Activated CD4-positive, alpha-beta T cell treated with anti-CD3 and anti-CD28 coated beads for 36 hours (primary cell): ENCODE results near the gene KRT9. TPM values are rescaled to one million over a fixed set of nuclear protein-coding genes. Genes with fewer than 3 reads are reported as not detected.

Experiments used
- ATAC-seq: fragments of 200-7000 bp; cut with Tn5 transposase; one replicate; pipeline ENCODE4 v1.10.0; 2021; ENCODE audit warnings: mild to moderate bottlenecking, moderate library complexity
- CTCF ChIA-PET: fragments of 350-600 bp; sonication (Branson Sonifier 250); formaldehyde crosslinking; loops from one replicate; lab custom pipeline; 2021; ENCODE audit warnings: antibody characterized with exemption; lab: Charles Lee
- POLR2A ChIA-PET: fragments of 350-600 bp; sonication (Branson Sonifier 250); formaldehyde crosslinking; loops from one replicate; lab custom pipeline; 2021; ENCODE audit warnings: antibody characterized with exemption, inconsistent platforms; lab: Charles Lee
- DNase-seq: peaks from one replicate; pipeline ENCODE4 v3.0.0-alpha.2; 2020
- H3K27ac Mint-ChIP-seq: one replicate; pipeline ENCODE4 v1.8.0; 2021; ENCODE audit warnings: mixed read lengths
- H3K27me3 Mint-ChIP-seq: one replicate; pipeline ENCODE4 v1.8.0; 2021; ENCODE audit warnings: mixed read lengths
- H3K36me3 Mint-ChIP-seq: one replicate; pipeline ENCODE4 v1.8.0; 2021; ENCODE audit warnings: low read depth, mixed read lengths
- H3K4me1 Mint-ChIP-seq: one replicate; pipeline ENCODE4 v1.8.0; 2021; ENCODE audit warnings: mixed read lengths
- H3K4me3 Mint-ChIP-seq: one replicate; pipeline ENCODE4 v1.8.0; 2021; ENCODE audit warnings: mild to moderate bottlenecking, moderate library complexity, mixed read lengths
- H3K9me3 Mint-ChIP-seq: one replicate; pipeline ENCODE4 v1.8.0; 2021; ENCODE audit warnings: low read depth, mixed read lengths
- intact Hi-C, 2 experiments: fragments of 100-400 bp; cut with DNase I in 1 of 2; cut with micrococcal nuclease in 1 of 2; formaldehyde crosslinking; loops; one replicate each; pipeline versions ENCODE4 v1.14.2 to v1.15.1; 2022 to 2024; cut with DNase I, micrococcal nuclease
- total RNA-seq, 2 experiments: library from RNA; stranded (reverse); gene quantifications; one replicate each; pipeline ENCODE4 v1.2.3, GENCODE V29; 2021

The KRT9 gene
- total RNA-seq, 2 experiments from 2014 or later, result not detected

DNA sequence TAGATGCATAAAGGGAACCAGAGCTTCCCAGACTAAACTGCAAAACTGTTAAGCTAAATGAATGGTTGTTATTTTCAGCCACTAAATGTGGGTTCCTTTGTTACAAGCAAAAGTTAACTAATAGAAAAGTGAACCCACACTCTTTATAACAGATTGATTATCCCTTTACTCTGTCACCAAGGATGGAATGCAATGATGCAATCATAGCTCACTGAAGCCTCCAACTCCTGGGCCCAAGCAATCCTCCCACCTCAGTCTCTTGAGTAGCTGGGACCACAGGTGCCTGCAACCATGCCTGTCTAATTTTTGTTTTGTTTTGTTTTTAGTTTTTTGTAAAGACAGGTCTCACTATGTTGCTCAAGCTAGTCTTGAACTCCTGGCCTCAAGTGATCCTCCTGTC is 6.5 kb downstream of the KRT9 start:
- H3K27ac Mint-ChIP-seq, result no peak overlapping the region
- ChIA-PET CTCF (interaction anchor here (0.9 to 2.0 kb wide), 4 partner anchors 9 to 655 kb away, joined by 3 to 10 read pairs (median 4); no protein-coding TSS in a partner anchor), POLR2A (no interaction called here)
- H3K4me3 Mint-ChIP-seq, result no peak overlapping the region
- H3K36me3 Mint-ChIP-seq, result no peaks in the 10 kb centered on the region
- no peak for DNase-seq
- H3K4me1 Mint-ChIP-seq, result peaks cover 8% of the 10 kb centered on the region
- H3K9me3 Mint-ChIP-seq, result no peaks in the 10 kb centered on the region
- peaks cover 19% of the 10 kb centered on the region for H3K27me3 Mint-ChIP-seq
- no peak for ATAC-seq
- intact Hi-C loops, result no loop called here

GRCh38 chr17:41563607-41564170 is 8.2 kb downstream of the KRT9 start:
- no peak overlapping the region for H3K27ac Mint-ChIP-seq
- no peaks in the 10 kb centered on the region for H3K36me3 Mint-ChIP-seq
- intact Hi-C loops, result no loop called here
- ChIA-PET CTCF (interaction anchor here (0.7 kb wide), 1 partner anchor 15 kb away, joined by 3 read pairs; no protein-coding TSS in a partner anchor), POLR2A (no interaction called here)
- H3K9me3 Mint-ChIP-seq, result no peaks in the 10 kb centered on the region
- peaks cover 8% of the 10 kb centered on the region for H3K4me1 Mint-ChIP-seq
- DNase-seq (no peak), ATAC-seq (no peak)
- peaks cover 18% of the 10 kb centered on the region for H3K27me3 Mint-ChIP-seq
- no peak overlapping the region for H3K4me3 Mint-ChIP-seq

DNA sequence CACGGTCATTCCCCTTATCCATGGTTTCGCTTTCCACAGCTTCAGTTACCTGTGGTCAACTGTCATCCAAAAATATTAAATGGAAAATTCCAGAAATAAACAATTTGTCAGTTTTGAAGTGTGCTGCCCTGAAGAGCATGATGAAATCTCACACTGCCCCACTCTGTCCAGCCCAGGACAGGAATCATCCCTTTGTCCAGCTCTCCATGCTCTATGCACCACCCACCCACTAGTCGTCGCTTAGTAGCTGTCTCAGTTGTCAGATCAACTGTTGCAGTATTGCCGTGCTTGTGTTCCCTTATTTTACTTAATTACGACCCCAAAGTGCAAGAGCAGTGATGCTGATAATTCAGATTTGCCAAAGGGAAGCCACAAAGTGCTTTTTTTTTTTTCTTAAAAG is 10.3 kb downstream of the KRT9 start:
- no peaks in the 10 kb centered on the region for H3K4me1 Mint-ChIP-seq
- no peaks in the 10 kb centered on the region for H3K36me3 Mint-ChIP-seq
- intact Hi-C loops, result no loop called here
- H3K9me3 Mint-ChIP-seq, result no peaks in the 10 kb centered on the region
- no peak for DNase-seq
- ChIA-PET POLR2A (no interaction called here), CTCF (no interaction called here)
- no peak overlapping the region for H3K27ac Mint-ChIP-seq
- H3K4me3 Mint-ChIP-seq, result no peak overlapping the region
- H3K27me3 Mint-ChIP-seq, result peaks cover 26% of the 10 kb centered on the region
- ATAC-seq, result no peak

GRCh38 chr17:41559548-41559947 is 12.3 kb downstream of the KRT9 start:
- no peak overlapping the region for H3K27ac Mint-ChIP-seq
- H3K27me3 Mint-ChIP-seq, result peaks cover 30% of the 10 kb centered on the region
- intact Hi-C loops, result no loop called here
- DNase-seq (no peak), ATAC-seq (no peak)
- H3K4me3 Mint-ChIP-seq, result no peak overlapping the region
- no peaks in the 10 kb centered on the region for H3K9me3 Mint-ChIP-seq
- H3K36me3 Mint-ChIP-seq, result no peaks in the 10 kb centered on the region
- ChIA-PET POLR2A (no interaction called here), CTCF (interaction anchor here (1.6 to 4.0 kb wide), 2 partner anchors 11 to 103 kb away, joined by 3 to 38 read pairs; no protein-coding TSS in a partner anchor)
- H3K4me1 Mint-ChIP-seq, result no peaks in the 10 kb centered on the region

DNA sequence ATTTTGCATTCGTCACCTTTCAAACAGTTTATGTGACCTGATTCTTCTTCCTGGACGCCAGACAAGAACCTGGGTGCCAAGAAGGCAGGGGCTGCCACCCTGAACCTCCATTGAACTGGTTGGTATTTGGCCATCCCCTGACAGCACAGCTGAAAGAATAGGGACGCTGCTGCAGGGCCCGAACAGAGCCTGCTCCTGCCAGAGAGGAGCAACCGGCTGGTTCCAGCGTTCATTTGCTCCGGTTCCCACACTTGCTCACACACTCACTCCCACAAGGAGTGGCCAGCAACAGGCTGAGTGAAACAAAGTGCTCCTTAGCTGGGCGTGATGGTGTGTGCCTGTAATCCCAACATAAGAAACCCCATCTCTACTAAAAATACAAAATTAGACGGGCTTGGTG is 14.9 kb downstream of the KRT9 start:
- ATAC-seq (no peak), DNase-seq (no peak)
- no peaks in the 10 kb centered on the region for H3K9me3 Mint-ChIP-seq
- peaks cover 32% of the 10 kb centered on the region for H3K27me3 Mint-ChIP-seq
- no peaks in the 10 kb centered on the region for H3K36me3 Mint-ChIP-seq
- H3K27ac Mint-ChIP-seq, result no peak overlapping the region
- H3K4me1 Mint-ChIP-seq, result no peaks in the 10 kb centered on the region
- intact Hi-C loops, result no loop called here
- POLR2A ChIA-PET, result no interaction called here
- CTCF ChIA-PET, result interaction anchor here (4.0 kb wide), 1 partner anchor 8 kb away, joined by 38 read pairs; no protein-coding TSS in a partner anchor
- H3K4me3 Mint-ChIP-seq, result no peak overlapping the region

DNA sequence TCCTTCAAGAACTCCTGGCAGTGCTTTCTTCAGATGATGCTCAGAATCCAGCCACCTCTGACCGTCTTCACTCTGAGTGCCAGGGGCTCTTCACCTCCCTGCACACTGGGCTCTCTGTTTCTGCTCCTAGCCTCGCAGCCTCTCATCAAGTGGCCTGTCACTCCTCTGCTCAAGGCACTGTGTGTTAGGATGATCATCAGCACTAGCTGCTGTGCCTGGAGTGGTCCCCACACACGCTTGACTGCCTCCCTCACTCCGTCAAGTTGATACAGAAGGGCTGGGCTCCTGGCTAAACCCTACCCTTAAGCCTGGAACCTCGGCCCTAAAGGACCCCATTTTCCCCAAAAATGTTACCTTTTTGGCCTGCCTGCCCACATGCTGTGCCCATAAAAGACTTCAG is 15.6 kb downstream of the KRT9 start:
- ATAC-seq (no peak), DNase-seq (no peak)
- Mint-ChIP-seq H3K36me3 (no peaks in the 10 kb centered on the region), H3K4me1 (no peaks in the 10 kb centered on the region), H3K27me3 (peaks cover 29% of the 10 kb centered on the region), H3K9me3 (no peaks in the 10 kb centered on the region), H3K4me3 (no peak overlapping the region), H3K27ac (no peak overlapping the region)
- intact Hi-C loops, result no loop called here
- CTCF ChIA-PET, result no interaction called here
- POLR2A ChIA-PET, result no interaction called here

DNA sequence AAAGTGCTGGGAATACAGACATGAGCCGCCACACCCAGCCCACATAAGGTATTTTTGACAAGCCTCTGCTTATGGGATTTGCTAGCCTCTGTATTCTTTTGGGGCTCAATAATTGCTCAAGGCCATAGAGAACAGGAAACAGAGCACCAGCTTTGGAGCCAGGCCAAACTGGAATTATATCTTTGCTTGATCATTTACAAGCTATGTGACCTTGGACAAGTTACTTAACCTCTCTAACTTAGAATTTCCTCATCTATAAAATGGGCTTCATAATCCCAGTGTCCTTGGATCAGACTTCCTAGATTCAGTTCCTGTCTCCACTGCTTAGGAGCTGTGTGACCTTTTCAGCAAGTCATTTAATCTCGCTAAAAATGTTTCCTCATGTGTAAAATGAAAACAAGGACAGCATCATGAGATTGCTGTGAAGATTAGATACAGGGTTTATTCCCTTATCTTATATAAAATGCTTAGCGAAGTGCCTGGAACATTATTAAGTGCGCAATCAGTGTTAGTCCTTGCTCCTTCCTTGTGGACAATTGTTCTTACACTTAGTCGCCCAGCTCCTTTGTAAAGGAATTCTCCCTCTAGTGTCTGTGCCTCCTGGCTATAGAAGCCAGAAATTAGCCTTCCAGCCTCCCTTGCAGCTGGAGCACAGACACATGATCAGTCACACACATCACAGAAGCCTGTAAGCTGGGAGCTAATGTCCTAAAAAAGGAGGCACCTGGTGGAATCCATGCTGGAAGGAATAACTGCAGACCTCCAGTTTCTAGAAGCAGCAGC is 16.6 kb downstream of the KRT9 start:
- DNase-seq, result no peak
- no peak overlapping the region for H3K27ac Mint-ChIP-seq
- H3K36me3 Mint-ChIP-seq, result no peaks in the 10 kb centered on the region
- intact Hi-C loops, result no loop called here
- no peaks in the 10 kb centered on the region for H3K9me3 Mint-ChIP-seq
- H3K4me1 Mint-ChIP-seq, result no peaks in the 10 kb centered on the region
- H3K27me3 Mint-ChIP-seq, result peaks cover 26% of the 10 kb centered on the region
- ChIA-PET POLR2A (interaction anchor here (0.6 kb wide), 1 partner anchor 59 kb away, joined by 3 read pairs; no protein-coding TSS in a partner anchor), CTCF (interaction anchor here (0.6 to 0.8 kb wide), 6 partner anchors 58 to 1935 kb away, joined by 3 read pairs; no protein-coding TSS in a partner anchor)
- no peak overlapping the region for H3K4me3 Mint-ChIP-seq
- no peak for ATAC-seq

GRCh38 chr17:41553987-41554680 is 17.7 kb downstream of the KRT9 start:
- H3K27ac Mint-ChIP-seq, result no peak overlapping the region
- no peaks in the 10 kb centered on the region for H3K36me3 Mint-ChIP-seq
- intact Hi-C loops, result no loop called here
- peaks cover 25% of the 10 kb centered on the region for H3K27me3 Mint-ChIP-seq
- ChIA-PET POLR2A (no interaction called here), CTCF (interaction anchor here (6.5 kb wide), 1 partner anchor 96 kb away, joined by 73 read pairs; no protein-coding TSS in a partner anchor)
- no peak for ATAC-seq
- no peak for DNase-seq
- H3K9me3 Mint-ChIP-seq, result no peaks in the 10 kb centered on the region
- peaks cover 4% of the 10 kb centered on the region for H3K4me1 Mint-ChIP-seq
- no peak overlapping the region for H3K4me3 Mint-ChIP-seq

DNA sequence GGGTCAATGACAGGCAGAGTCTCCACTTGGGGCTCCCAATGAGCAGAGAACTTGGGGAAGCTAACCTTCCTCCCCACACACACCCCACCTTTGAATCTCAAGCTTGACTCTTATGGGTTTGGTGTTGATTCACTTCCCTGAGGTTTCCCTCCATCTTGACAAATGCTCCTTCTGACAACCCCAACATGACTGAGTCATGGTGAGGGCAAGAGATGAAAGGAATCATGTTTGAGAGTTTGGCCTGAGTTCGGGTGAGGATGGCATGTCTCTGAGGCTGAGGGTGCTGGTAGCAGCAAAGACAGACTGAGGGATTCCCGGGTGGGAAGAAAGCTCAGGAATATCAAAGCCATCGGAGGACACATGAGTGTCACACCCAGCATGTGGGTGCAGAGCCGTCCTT is 18.7 kb downstream of the KRT9 start:
- Mint-ChIP-seq H3K9me3 (no peaks in the 10 kb centered on the region), H3K4me1 (peaks cover 13% of the 10 kb centered on the region), H3K27me3 (peaks cover 20% of the 10 kb centered on the region), H3K36me3 (no peaks in the 10 kb centered on the region), H3K27ac (no peak overlapping the region), H3K4me3 (no peak overlapping the region)
- ChIA-PET POLR2A (no interaction called here), CTCF (interaction anchor here (0.7 to 6.5 kb wide), 5 partner anchors 12 to 224 kb away, joined by 3 to 73 read pairs (median 4); no protein-coding TSS in a partner anchor)
- no peak for DNase-seq
- intact Hi-C loops, result no loop called here
- ATAC-seq, result no peak

GRCh38 chr17:41552455-41552854 is 19.4 kb downstream of the KRT9 start:
- no peaks in the 10 kb centered on the region for H3K36me3 Mint-ChIP-seq
- H3K27me3 Mint-ChIP-seq, result peaks cover 16% of the 10 kb centered on the region
- ChIA-PET POLR2A (no interaction called here), CTCF (interaction anchor here (0.7 to 6.5 kb wide), 6 partner anchors 12 to 223 kb away, joined by 3 to 73 read pairs (median 4); no protein-coding TSS in a partner anchor)
- intact Hi-C loops, result no loop called here
- peaks cover 21% of the 10 kb centered on the region for H3K4me1 Mint-ChIP-seq
- no peaks in the 10 kb centered on the region for H3K9me3 Mint-ChIP-seq
- DNase-seq (no peak), ATAC-seq (no peak)
- H3K4me3 Mint-ChIP-seq, result no peak overlapping the region
- no peak overlapping the region for H3K27ac Mint-ChIP-seq

DNA sequence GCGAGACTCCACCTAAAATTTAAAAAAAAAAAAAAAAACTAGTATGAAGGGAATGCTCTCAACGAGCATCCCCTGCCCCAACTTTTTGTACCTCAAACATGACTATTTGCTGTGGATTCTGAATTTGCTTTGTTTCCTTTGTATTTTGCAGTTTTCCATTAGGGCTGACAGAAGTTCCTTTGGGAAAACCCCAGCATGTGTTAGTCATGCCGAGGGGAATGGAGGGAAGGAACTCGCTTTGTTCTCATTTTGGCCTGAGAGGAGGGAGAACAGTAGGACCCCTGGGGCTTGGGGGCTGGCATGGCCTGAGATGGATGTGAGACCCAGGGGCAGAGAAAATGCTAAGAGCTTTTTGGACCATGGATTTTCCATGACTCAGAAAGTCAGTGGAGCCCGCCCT is 20.5 kb downstream of the KRT9 start:
- intact Hi-C loops, result no loop called here
- Mint-ChIP-seq H3K27me3 (peaks cover 15% of the 10 kb centered on the region), H3K9me3 (peaks cover 4% of the 10 kb centered on the region), H3K4me1 (peaks cover 22% of the 10 kb centered on the region), H3K36me3 (no peaks in the 10 kb centered on the region), H3K27ac (no peak overlapping the region), H3K4me3 (no peak overlapping the region)
- POLR2A ChIA-PET, result no interaction called here
- DNase-seq (no peak), ATAC-seq (no peak)
- CTCF ChIA-PET, result interaction anchor here (0.5 to 6.5 kb wide), 6 partner anchors 11 to 115 kb away, joined by 3 to 73 read pairs (median 4); no protein-coding TSS in a partner anchor
